ENCODE measurements around the gene ANKFN1.

ANKFN1 gene

DNA sequence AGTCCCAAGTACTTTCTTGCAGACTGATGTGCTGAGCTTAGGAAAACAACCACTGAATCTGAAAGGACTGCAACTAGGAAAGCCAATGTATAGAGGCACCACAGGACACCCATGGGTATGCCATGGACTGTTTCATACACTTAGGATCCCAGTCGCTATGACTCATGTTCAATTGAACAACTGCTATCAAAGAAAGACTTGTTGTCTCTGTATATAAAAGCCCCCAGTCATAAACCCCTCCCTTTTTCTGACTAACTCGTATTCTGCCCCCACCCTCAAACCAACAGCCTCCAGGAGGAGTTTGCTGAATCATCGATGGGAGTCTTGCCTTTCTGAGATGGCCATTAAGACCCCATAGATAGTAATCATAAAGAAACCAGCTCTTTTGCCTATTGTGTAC lies 205.4 kb downstream of the ANKFN1 start:
- no peak overlapping the region for H3K4me3 ChIP-seq (ENCODE audit: low read depth, low read length)
- TF ChIP-seq, protein P1, sequence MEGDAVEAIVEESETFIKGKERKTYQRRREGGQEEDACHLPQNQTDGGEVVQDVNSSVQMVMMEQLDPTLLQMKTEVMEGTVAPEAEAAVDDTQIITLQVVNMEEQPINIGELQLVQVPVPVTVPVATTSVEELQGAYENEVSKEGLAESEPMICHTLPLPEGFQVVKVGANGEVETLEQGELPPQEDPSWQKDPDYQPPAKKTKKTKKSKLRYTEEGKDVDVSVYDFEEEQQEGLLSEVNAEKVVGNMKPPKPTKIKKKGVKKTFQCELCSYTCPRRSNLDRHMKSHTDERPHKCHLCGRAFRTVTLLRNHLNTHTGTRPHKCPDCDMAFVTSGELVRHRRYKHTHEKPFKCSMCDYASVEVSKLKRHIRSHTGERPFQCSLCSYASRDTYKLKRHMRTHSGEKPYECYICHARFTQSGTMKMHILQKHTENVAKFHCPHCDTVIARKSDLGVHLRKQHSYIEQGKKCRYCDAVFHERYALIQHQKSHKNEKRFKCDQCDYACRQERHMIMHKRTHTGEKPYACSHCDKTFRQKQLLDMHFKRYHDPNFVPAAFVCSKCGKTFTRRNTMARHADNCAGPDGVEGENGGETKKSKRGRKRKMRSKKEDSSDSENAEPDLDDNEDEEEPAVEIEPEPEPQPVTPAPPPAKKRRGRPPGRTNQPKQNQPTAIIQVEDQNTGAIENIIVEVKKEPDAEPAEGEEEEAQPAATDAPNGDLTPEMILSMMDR (IDR thresholded peaks at IDR 0.05; ENCODE audit: low read depth, low read length) = no peak

DNA sequence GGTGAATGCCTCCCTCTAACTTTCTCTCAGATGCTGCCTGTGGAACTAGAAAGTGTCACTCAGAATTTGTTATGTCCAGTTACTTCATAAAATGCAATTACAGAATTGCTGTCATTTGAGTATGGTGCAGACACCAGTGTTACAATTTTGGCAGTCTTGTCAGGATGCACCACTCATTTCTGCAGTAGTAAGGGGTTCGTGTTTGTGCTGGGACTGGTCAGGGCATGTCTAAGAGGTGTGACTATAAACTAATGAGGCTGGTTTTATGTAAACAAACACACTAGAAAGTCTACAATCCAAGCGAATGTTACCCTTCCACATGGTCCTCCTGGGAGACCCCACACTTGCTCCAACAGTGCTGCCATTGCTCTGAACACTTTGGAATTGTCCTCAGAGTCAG lies 206.2 kb downstream of the ANKFN1 start:
- TF ChIP-seq, protein P1 (IDR thresholded peaks at IDR 0.05; ENCODE audit: low read depth, low read length) = no peak
- no peak overlapping the region for H3K4me3 ChIP-seq (ENCODE audit: low read depth, low read length)

GRCh38 chr17:56367366-56367765 lies 214.1 kb downstream of the ANKFN1 start:
- TF ChIP-seq, protein P1 (IDR thresholded peaks at IDR 0.05; ENCODE audit: low read depth, low read length) = no peak
- H3K4me3 ChIP-seq (ENCODE audit: low read depth, low read length) = no peak overlapping the region

DNA sequence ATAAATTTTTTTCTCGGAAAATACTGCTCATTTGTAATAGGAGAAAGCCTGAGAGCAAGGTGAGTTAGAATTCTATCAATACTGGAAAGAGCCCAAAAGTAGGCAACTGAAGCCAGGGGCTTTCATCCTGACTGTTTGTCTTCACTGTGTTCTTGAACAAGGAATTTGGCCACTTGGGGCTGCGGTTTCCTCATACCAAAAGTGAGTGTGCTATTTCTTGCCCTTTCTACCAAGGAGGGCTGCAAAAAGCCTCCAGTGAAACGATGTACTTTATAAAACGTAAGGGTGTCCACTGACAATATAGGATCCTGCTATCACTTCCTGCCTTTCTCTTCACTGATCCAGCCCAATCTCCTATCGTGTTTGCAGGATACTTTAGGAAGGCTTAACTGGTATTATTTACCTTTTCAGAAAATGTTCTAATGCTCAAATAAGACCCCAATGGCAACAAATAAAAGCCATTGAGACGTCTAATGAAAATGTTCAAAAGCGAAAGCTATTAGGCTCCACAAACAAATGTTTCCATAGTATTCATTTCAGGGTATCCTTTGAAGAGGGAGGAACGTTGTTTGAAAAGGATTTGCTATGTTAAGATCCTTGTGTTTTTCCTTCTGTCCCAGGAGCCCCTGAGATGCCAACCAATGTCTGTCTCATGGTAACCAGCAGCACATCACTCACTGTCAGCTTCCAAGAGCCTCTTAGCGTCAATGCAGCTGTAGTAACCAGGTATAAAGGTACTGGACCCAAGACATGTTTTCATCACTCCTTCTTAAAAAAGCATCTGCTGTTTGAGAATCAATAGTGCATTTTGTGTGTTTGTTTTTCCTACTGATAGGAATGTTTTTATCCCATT lies 220.9 kb downstream of the ANKFN1 start:
- TF ChIP-seq, protein P1 (IDR thresholded peaks at IDR 0.05; ENCODE audit: low read depth, low read length) = no peak
- H3K4me3 ChIP-seq (ENCODE audit: low read depth, low read length) = peak overlapping the region; percentile 39

GRCh38 chr17:56389356-56389755 lies 236.1 kb downstream of the ANKFN1 start:
- TF ChIP-seq, protein P1 (IDR thresholded peaks at IDR 0.05; ENCODE audit: low read depth, low read length) = no peak
- no peak overlapping the region for H3K4me3 ChIP-seq (ENCODE audit: low read depth, low read length)

- H3K4me3 ChIP-seq (ENCODE audit: low read depth, low read length) = no peak overlapping the region
- TF ChIP-seq, protein P1 (IDR thresholded peaks at IDR 0.05; ENCODE audit: low read depth, low read length) = no peak
These were observed 239.0 kb downstream of the ANKFN1 start for GRCh38 chr17:56392321-56392720.

GRCh38 chr17:56393156-56393555 lies 239.9 kb downstream of the ANKFN1 start:
- TF ChIP-seq, protein P1 (IDR thresholded peaks at IDR 0.05; ENCODE audit: low read depth, low read length) = no peak
- no peak overlapping the region for H3K4me3 ChIP-seq (ENCODE audit: low read depth, low read length)

All from WI38 (cell line).